ENCODE results near the gene BTRC. TPM values are rescaled to one million over a fixed set of nuclear protein-coding genes. Genes with fewer than 3 reads are reported as not detected.

The BTRC gene
- total and polyA plus RNA-seq, 2 donors (not counting 3 experiments of a cell fraction or from before 2014, with no cell fraction given) = 11.6 to 18.5 TPM

DNA sequence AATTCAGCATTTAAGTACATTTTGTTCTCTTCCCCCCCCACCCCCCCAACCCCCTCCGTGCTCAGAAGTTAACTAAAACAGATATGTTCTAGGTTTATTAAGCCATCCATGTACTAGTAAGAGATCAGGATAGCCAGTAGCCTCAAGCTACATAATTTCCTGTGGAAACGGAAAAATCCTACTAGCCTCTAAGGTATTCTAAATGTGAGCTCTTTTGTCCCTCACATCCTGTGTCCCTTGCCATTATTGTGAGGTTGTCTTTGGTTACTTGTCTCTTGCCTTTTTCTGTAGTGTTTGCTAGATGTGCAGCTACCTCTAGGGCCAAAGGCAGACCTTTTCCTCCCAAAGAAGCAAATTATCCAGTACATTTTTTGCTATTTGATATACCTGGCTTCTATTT lies 92.1 kb downstream of the BTRC start:
- Histone ChIP-seq H3K27me3 (ENCODE audit: control insufficient read depth in 2 of 2, insufficient read depth in 2 of 2, low read length in 2 of 2) (no peaks in the 10 kb centered on the region), H3K9me3 (replicated peaks; ENCODE audit: control insufficient read depth, insufficient read depth, low read length) (no peaks in the 10 kb centered on the region), H3K4me1 (ENCODE audit: control insufficient read depth, extremely low read depth, insufficient read depth, low read length) (no peaks in the 10 kb centered on the region), H3K36me3 (ENCODE audit: control insufficient read depth in 2 of 2, extremely low read depth in 1 of 2, insufficient read depth in 2 of 2, low read length in 2 of 2) (no peaks in the 10 kb centered on the region), H4K20me1 (replicated peaks; ENCODE audit: control insufficient read depth, extremely low read depth, insufficient read depth, low read length) (peaks cover under 1% of the 10 kb centered on the region), H3K4me2 (ENCODE audit: insufficient read depth, low read length) (no peak overlapping the region), H3K9ac (replicated peaks; ENCODE audit: extremely low read depth, insufficient read depth, low read length) (no peak overlapping the region), H3K27ac (ENCODE audit: insufficient read depth, low read depth, low read length) (no peak overlapping the region), H2AFZ (ENCODE audit: low read depth, low read length) (no peak overlapping the region), H3K9me1 (replicated peaks; ENCODE audit: control insufficient read depth, extremely low read depth, insufficient read depth, low read length) (peaks cover 2% of the 10 kb centered on the region), H3K4me3 (replicated peaks in 1 of 3; ENCODE audit: insufficient read depth in 1 of 3, low read depth in 1 of 3, low read length in 3 of 3) (no peak overlapping the region), H3K79me2 (ENCODE audit: control insufficient read depth, insufficient read depth, low read length) (no peaks in the 10 kb centered on the region)
- CTCF ChIA-PET = interaction anchor here (0.6 to 9.3 kb wide), 7 partner anchors 10 to 426 kb away, joined by 3 to 114 read pairs (median 5); no protein-coding TSS in a partner anchor
- dilution Hi-C loops (cut with MboI; ENCODE audit: extremely low pct_ligation_motif_present, low sequenced_read_pairs) (no loop called here), intact Hi-C loops (cut with micrococcal nuclease) (no loop called here)
- POLR2A ChIA-PET = no interaction called here
- TF ChIP-seq, protein P1, sequence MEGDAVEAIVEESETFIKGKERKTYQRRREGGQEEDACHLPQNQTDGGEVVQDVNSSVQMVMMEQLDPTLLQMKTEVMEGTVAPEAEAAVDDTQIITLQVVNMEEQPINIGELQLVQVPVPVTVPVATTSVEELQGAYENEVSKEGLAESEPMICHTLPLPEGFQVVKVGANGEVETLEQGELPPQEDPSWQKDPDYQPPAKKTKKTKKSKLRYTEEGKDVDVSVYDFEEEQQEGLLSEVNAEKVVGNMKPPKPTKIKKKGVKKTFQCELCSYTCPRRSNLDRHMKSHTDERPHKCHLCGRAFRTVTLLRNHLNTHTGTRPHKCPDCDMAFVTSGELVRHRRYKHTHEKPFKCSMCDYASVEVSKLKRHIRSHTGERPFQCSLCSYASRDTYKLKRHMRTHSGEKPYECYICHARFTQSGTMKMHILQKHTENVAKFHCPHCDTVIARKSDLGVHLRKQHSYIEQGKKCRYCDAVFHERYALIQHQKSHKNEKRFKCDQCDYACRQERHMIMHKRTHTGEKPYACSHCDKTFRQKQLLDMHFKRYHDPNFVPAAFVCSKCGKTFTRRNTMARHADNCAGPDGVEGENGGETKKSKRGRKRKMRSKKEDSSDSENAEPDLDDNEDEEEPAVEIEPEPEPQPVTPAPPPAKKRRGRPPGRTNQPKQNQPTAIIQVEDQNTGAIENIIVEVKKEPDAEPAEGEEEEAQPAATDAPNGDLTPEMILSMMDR (IDR thresholded peaks at IDR 0.05; ENCODE audit: extremely low read depth in 1 of 2, insufficient read depth in 1 of 2, low read depth in 1 of 2, low read length in 2 of 2) = no peak
- TF ChIP-seq, protein P2, sequence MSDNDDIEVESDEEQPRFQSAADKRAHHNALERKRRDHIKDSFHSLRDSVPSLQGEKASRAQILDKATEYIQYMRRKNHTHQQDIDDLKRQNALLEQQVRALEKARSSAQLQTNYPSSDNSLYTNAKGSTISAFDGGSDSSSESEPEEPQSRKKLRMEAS (IDR thresholded peaks at IDR 0.05; ENCODE audit: insufficient read depth, insufficient read length) = no peak
- TF ChIP-seq EZH2 (IDR thresholded peaks at IDR 0.05; ENCODE audit: borderline replicate concordance, low read depth, low read length, severe bottlenecking) = no peak
- TF ChIP-seq MYC (IDR thresholded peaks at IDR 0.05; ENCODE audit: low read depth, low read length) = no peak
- no peak for TF ChIP-seq POLR2AphosphoS5 (IDR thresholded peaks at IDR 0.05; ENCODE audit: insufficient read depth, low read depth, low read length)
- no peak for TF ChIP-seq POLR2A (IDR thresholded peaks at IDR 0.05; ENCODE audit: low read depth, low read length)
- no peak for TF ChIP-seq FOS (IDR thresholded peaks at IDR 0.05; ENCODE audit: borderline replicate concordance, insufficient read depth, low read length)
- no peak for TF ChIP-seq JUN (IDR thresholded peaks at IDR 0.05; ENCODE audit: borderline replicate concordance, insufficient read depth, insufficient read length, low read depth)
- no peak for TF ChIP-seq GATA2 (IDR thresholded peaks at IDR 0.05; ENCODE audit: insufficient read depth, insufficient read length, low read depth, low read length)
- no TSS peak for BruUV-seq (replicated peaks)
- DNase-seq (ENCODE audit: low read depth, low spot score) = no peak
- no peak for FAIRE-seq
